ENCODE data around the gene PTK7.
"Not testable (repeated sequence)": the region's sequence is repeated elsewhere in the genome, so short reads cannot be mapped to it uniquely, and the experiment has no call there.

The PTK7 gene

GRCh38 chr6:43103253-43103876 is 27.3 kb downstream of the PTK7 start:
- TF ChIP-seq CTCF (conservative IDR thresholded peaks at IDR 0.05; ENCODE audit: low read depth, low read length): no peak
- no peak overlapping the region for H3K4me3 ChIP-seq (ENCODE audit: low read length)
- no peak for DNase-seq (ENCODE audit: low read depth)

- H3K4me3 ChIP-seq (ENCODE audit: low read length): no peak overlapping the region
- no peak for DNase-seq (ENCODE audit: low read depth)
- TF ChIP-seq CTCF (conservative IDR thresholded peaks at IDR 0.05; ENCODE audit: low read depth, low read length): no peak
Observed at GRCh38 chr6:43105538-43106222, 29.6 kb downstream of the PTK7 start.

GRCh38 chr6:43107344-43108062 is 31.4 kb downstream of the PTK7 start:
- H3K4me3 ChIP-seq (ENCODE audit: low read length): no peak overlapping the region
- no peak for TF ChIP-seq CTCF (conservative IDR thresholded peaks at IDR 0.05; ENCODE audit: low read depth, low read length)
- DNase-seq (ENCODE audit: low read depth): no peak

GRCh38 chr6:43113431-43114260 is 37.5 kb downstream of the PTK7 start:
- H3K4me3 ChIP-seq (ENCODE audit: low read length): no peak overlapping the region
- DNase-seq (ENCODE audit: low read depth): no peak
- no peak for TF ChIP-seq CTCF (conservative IDR thresholded peaks at IDR 0.05; ENCODE audit: low read depth, low read length)

- no peak for DNase-seq (ENCODE audit: low read depth)
- no peak for TF ChIP-seq CTCF (conservative IDR thresholded peaks at IDR 0.05; ENCODE audit: low read depth, low read length)
- no peak overlapping the region for H3K4me3 ChIP-seq (ENCODE audit: low read length)
Observed at GRCh38 chr6:43115365-43115764, 39.3 kb downstream of the PTK7 start.

- not testable (repeated sequence) for DNase-seq (ENCODE audit: low read depth); H3K4me3 ChIP-seq (ENCODE audit: low read length)
Observed at GRCh38 chr6:43117466-43117865, 41.4 kb downstream of the PTK7 start.

- no peak for TF ChIP-seq CTCF (conservative IDR thresholded peaks at IDR 0.05; ENCODE audit: low read depth, low read length)
- H3K4me3 ChIP-seq (ENCODE audit: low read length): no peak overlapping the region
- no peak for DNase-seq (ENCODE audit: low read depth)
Observed at GRCh38 chr6:43119482-43119881, 43.4 kb downstream of the PTK7 start.
